ENCODE measurements around the gene TADA2B.

DNA sequence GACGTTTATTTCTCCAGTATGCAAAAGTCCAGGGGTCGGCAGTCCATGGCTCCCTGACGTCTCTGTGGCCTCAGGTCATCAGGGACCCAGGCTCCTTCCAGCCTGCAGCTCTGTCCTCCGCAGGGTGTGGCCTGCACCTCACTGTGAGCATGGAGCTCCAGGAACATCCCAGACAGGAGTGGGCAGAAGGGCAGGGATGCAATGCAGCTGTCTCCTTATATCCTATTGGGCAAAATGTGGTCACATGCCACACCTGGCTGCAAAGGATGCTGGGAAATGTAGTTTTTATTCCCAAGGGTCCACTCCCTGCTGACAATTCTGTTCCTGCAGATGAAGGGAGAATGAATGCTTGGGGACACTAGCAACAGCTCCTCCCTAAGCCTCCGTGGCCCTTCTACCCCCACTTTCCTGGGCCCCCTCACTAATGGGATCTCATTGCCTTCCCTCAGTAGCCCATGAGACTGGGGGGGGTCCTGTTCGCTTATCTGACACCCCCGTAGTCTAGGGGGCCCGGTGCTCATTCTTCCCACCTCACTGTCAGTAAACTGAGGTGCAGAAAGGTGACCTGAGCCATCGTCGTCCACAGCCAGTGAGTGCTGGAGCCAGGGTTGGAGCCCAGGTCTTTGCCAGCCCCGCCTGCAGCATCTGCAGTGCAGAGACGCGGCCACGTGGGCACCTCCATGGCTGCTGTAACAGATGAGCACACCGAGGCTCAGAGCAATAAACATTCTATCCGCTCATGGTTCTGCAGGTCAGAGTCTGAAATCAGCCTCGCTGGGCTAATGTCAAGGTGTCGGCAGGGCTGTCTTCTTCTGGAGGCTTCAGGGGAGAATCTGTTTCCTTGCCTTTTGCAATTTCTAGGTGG, 30.6 kb downstream of the TADA2B start:
- TF ChIP-seq EZH2phosphoT487 (IDR thresholded peaks at IDR 0.05; ENCODE audit: insufficient read depth, low read depth), result no peak
- TF ChIP-seq EZH2 (IDR thresholded peaks at IDR 0.05; ENCODE audit: insufficient read depth, poor library complexity, severe bottlenecking), result no peak
